Keratinocyte (primary cell): ENCODE measurements around the gene NADSYN1. TPM values are rescaled to one million over a fixed set of nuclear protein-coding genes. Genes with fewer than 3 reads are reported as not detected.

ENCODE experiments used
- DNase-seq: peaks from one replicate; pipeline ENCODE4 v3.0.0-alpha.2; 2011; ENCODE audit warnings: low read depth, missing footprints, low spot score
- FAIRE-seq: peaks from 2 replicates; lab custom pipeline; 2011; peaks lifted over from hg19 to GRCh38; lab: Jason Lieb, UNC
- H2AFZ ChIP-seq: 2 replicates; pipeline ENCODE4 v1.6.0; 2012; ENCODE audit warnings: low read length, control low read depth, inconsistent platforms; ENCODE audit not compliant: control insufficient read depth
- H3K27ac ChIP-seq: 2 replicates; pipeline ENCODE4 v1.5.1; 2011; ENCODE audit warnings: low read length; ENCODE audit not compliant: control insufficient read depth, insufficient read depth
- H3K27me3 ChIP-seq: 3 replicates; pipeline ENCODE4 v1.6.0; 2011; ENCODE audit warnings: low read length; ENCODE audit not compliant: control insufficient read depth, insufficient read depth; ENCODE audit errors: extremely low read depth
- H3K36me3 ChIP-seq, 2 experiments: 2 replicates in 1 of 2; 3 replicates in 1 of 2; pipeline ENCODE4 v1.5.1; 2011; ENCODE audit warnings: low read length in 2 of 2, mild to moderate bottlenecking in 1 of 2; ENCODE audit not compliant: control insufficient read depth in 2 of 2, insufficient read depth in 2 of 2; ENCODE audit errors: extremely low read depth in 1 of 2
- H3K4me1 ChIP-seq: 3 replicates; pipeline ENCODE4 v1.5.1; 2011; ENCODE audit warnings: low read length; ENCODE audit not compliant: control insufficient read depth, insufficient read depth; ENCODE audit errors: extremely low read depth
- H3K4me2 ChIP-seq: 3 replicates; pipeline ENCODE4 v1.6.0; 2011; ENCODE audit warnings: low read depth, low read length; ENCODE audit not compliant: control insufficient read depth, insufficient read depth; ENCODE audit errors: extremely low read depth
- H3K4me3 ChIP-seq, 3 experiments: fragments of 200-600 bp in 1 of 3; sonication (generic) in 1 of 3; 2 replicates in 2 of 3; 3 replicates in 1 of 3; pipeline ENCODE4 v1.5.1; 2011 to 2016; ENCODE audit warnings: low read length in 3 of 3, mild to moderate bottlenecking in 3 of 3, control low read depth in 2 of 3, inconsistent platforms in 1 of 3, low read depth in 1 of 3, mixed read lengths in 1 of 3, mixed run types in 1 of 3, moderate library complexity in 1 of 3; ENCODE audit not compliant: control insufficient read depth in 2 of 3, insufficient read depth in 2 of 3; ENCODE audit errors: extremely low read depth in 1 of 3
- H3K79me2 ChIP-seq: 2 replicates; pipeline ENCODE4 v1.6.0; 2012; ENCODE audit warnings: low read length; ENCODE audit not compliant: control insufficient read depth, insufficient read depth
- H3K9ac ChIP-seq: 3 replicates; pipeline ENCODE4 v1.6.0; 2011; ENCODE audit warnings: low read length; ENCODE audit not compliant: control insufficient read depth, insufficient read depth; ENCODE audit errors: extremely low read depth
- H3K9me1 ChIP-seq: 3 replicates; pipeline ENCODE4 v1.6.0; 2011; ENCODE audit warnings: low read length; ENCODE audit not compliant: control insufficient read depth, insufficient read depth; ENCODE audit errors: extremely low read depth
- H3K9me3 ChIP-seq: 2 replicates; pipeline ENCODE4 v1.5.1; 2012; ENCODE audit warnings: low read depth, low read length; ENCODE audit not compliant: control insufficient read depth
- H4K20me1 ChIP-seq: 3 replicates; pipeline ENCODE4 v1.6.0; 2011; ENCODE audit warnings: low read length; ENCODE audit not compliant: control insufficient read depth, insufficient read depth; ENCODE audit errors: extremely low read depth
- CTCF ChIP-seq, 3 experiments: IDR thresholded peaks in 1 of 3; conservative IDR thresholded peaks in 1 of 3; optimal IDR thresholded peaks in 1 of 3; 2 replicates in 2 of 3; 3 replicates in 1 of 3; pipeline versions ENCODE3 to v1.5.1; 2011; ENCODE audit warnings: low read length in 3 of 3, mild to moderate bottlenecking in 3 of 3, moderate library complexity in 2 of 3, control low read depth in 1 of 3, inconsistent platforms in 1 of 3; ENCODE audit not compliant: insufficient read depth in 2 of 3; ENCODE audit errors: extremely low read depth in 1 of 3
- EZH2 ChIP-seq: IDR thresholded peaks from one replicate; pipeline ENCODE4 v1.6.1; 2012; ENCODE audit warnings: inconsistent platforms, mild to moderate bottlenecking, low read length, moderate library complexity
- dilution Hi-C: fragments of 300-500 bp; cut with MboI; formaldehyde crosslinking; loops from one replicate; pipeline ENCODE4 v1.7.0; 2020; ENCODE audit warnings: low sequenced_read_pairs; ENCODE audit not compliant: extremely low pct_ligation_motif_present
- polyA plus RNA-seq, 5 experiments: library from polyadenylated mRNA; depleted of rRNA in 3 of 5; stranded (reverse) in 3 of 5; stranded (forward) in 1 of 5; unstranded in 1 of 5; fragments of >200 nt; gene quantifications; 1 replicate in 1 of 5; 2 replicates in 3 of 5; 3 replicates in 1 of 5; pipeline versions ENCODE4 v1.2.1 to v1.2.3, GENCODE V29; 2011 to 2012; ENCODE audit warnings: missing spikeins in 2 of 5, low read depth in 1 of 5, low replicate concordance in 1 of 5

Gene NADSYN1
- polyA plus RNA-seq, 1 donor (not counting 4 experiments of a cell fraction or from before 2014, with no cell fraction given), result 51.5 TPM

- Histone ChIP-seq H3K4me3 (no peak overlapping the region), H3K4me1 (peaks cover 8% of the 10 kb centered on the region), H4K20me1 (no peaks in the 10 kb centered on the region), H3K79me2 (peaks cover 4% of the 10 kb centered on the region), H3K27ac (no peak overlapping the region), H3K36me3 (peaks cover 37 to 48% of the 10 kb centered on the region in 2 experiments), H2AFZ (no peak overlapping the region), H3K9ac (no peak overlapping the region), H3K9me3 (no peaks in the 10 kb centered on the region), H3K27me3 (no peaks in the 10 kb centered on the region), H3K4me2 (no peak overlapping the region), H3K9me1 (no peaks in the 10 kb centered on the region)
- no peak for DNase-seq
- no peak for FAIRE-seq
- TF ChIP-seq CTCF (optimal IDR thresholded peaks at IDR 0.05 in 1 of 3, IDR thresholded peaks at IDR 0.05 in 1 of 3, conservative IDR thresholded peaks at IDR 0.05 in 1 of 3; ENCODE audit: extremely low read depth in 1 of 3, insufficient read depth in 2 of 3, low read length in 3 of 3) (no peak), EZH2 (no peak)
- dilution Hi-C loops, result no loop called here
Observed at GRCh38 chr11:71461696-71462095, 8.7 kb downstream of the NADSYN1 start.

GRCh38 chr11:71462726-71463125 lies 9.7 kb downstream of the NADSYN1 start:
- Histone ChIP-seq H3K9ac (no peak overlapping the region), H3K4me3 (no peak overlapping the region), H3K36me3 (peaks cover 37 to 46% of the 10 kb centered on the region in 2 experiments), H3K4me2 (no peak overlapping the region), H3K9me1 (no peaks in the 10 kb centered on the region), H3K79me2 (peaks cover 4% of the 10 kb centered on the region), H3K9me3 (no peaks in the 10 kb centered on the region), H3K27ac (no peak overlapping the region), H3K27me3 (no peaks in the 10 kb centered on the region), H3K4me1 (peaks cover 8% of the 10 kb centered on the region), H2AFZ (no peak overlapping the region), H4K20me1 (no peaks in the 10 kb centered on the region)
- no peak for TF ChIP-seq CTCF (optimal IDR thresholded peaks at IDR 0.05 in 1 of 3, IDR thresholded peaks at IDR 0.05 in 1 of 3, conservative IDR thresholded peaks at IDR 0.05 in 1 of 3; ENCODE audit: extremely low read depth in 1 of 3, insufficient read depth in 2 of 3, low read length in 3 of 3)
- no peak for TF ChIP-seq EZH2
- no peak for FAIRE-seq
- dilution Hi-C loops, result no loop called here
- DNase-seq, result no peak
